ENCODE results near the gene IGFLR1.
"Not testable (repeated sequence)": the region's sequence is repeated elsewhere in the genome, so short reads cannot be mapped to it uniquely, and the experiment has no call there.

The IGFLR1 gene

DNA sequence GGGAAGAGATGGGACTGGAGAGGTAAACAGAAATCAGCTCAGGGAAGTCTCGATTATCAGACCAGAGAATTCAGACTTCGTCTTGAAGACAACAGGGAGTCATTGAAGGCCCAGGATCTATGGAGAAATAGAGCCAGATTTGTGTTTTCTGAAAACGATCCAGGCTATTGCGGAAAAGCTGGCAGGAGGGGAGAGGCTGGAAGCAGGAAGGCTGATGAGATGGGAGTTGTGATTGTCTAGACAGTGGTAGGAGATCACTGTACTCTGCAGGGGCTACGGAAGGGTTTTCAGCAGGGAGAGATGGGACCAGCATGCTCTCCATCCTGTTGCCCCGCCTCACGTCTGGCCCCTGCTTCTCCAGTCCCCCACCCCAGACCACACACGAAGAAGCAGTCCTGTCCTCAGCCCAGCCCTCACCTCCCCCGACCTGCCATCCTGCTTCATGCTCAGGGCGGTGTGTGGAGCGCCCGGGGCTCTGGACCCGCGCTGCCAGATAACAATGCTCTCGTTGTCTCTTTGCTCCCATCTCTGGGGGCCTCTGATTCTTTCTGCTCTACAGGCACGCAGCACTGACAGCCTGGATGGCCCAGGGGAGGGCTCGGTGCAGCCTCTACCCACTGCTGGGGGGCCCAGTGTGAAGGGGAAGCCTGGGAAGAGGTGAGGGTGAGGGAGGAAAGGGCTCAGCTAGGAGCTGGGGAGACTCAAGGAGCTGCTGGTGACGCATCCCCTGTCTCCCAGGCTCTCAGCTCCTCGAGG is 35.0 kb upstream of the IGFLR1 start:
- no peak for DNase-seq (ENCODE audit: low spot score)

DNA sequence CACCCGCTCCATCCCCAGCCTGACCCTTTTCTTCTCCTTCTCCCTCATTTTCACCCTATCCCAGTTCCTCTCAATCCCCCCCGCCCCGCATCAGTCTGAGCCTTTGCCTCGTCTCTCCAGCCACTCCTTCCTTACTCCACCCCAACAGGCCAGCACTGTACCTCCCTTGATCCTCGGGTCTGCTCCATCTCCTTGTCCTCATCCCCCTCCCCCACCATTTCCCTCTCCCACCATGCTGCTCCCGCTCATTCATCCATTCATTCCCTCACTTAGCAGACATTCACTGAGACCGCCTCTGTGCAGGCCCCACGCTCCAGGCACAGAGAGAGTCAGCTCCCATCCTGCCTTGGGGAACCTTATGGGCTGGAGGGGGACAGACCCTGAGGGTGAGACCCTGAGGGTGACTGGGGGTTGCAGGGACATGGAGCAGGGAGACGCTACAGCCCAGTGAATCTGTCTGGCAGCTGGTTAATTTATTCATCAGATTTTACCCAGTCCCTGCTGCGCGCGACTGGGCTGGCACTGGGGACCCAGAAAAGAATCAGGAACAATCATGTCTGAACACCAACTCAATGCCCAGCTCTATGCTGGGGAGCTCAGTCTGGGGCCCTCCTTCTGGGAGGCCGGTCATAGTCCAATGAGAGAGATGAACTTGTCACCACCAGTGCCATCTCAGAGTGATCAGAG is 34.0 kb upstream of the IGFLR1 start:
- no peak for DNase-seq (ENCODE audit: low spot score)

GRCh38 chr19:35775298-35776101 is 33.2 kb upstream of the IGFLR1 start, which contains the start of gene ARHGAP33:
ARHGAP33 (plus strand) TSS chr19:35775564; CDS start chr19:35775659, 95 bp downstream.
- DNase-seq (ENCODE audit: low spot score), result peak; percentile 99

- DNase-seq (ENCODE audit: low spot score), result no peak
Observed at GRCh38 chr19:35775046-35775297, 32.7 kb upstream of the IGFLR1 start.

DNA sequence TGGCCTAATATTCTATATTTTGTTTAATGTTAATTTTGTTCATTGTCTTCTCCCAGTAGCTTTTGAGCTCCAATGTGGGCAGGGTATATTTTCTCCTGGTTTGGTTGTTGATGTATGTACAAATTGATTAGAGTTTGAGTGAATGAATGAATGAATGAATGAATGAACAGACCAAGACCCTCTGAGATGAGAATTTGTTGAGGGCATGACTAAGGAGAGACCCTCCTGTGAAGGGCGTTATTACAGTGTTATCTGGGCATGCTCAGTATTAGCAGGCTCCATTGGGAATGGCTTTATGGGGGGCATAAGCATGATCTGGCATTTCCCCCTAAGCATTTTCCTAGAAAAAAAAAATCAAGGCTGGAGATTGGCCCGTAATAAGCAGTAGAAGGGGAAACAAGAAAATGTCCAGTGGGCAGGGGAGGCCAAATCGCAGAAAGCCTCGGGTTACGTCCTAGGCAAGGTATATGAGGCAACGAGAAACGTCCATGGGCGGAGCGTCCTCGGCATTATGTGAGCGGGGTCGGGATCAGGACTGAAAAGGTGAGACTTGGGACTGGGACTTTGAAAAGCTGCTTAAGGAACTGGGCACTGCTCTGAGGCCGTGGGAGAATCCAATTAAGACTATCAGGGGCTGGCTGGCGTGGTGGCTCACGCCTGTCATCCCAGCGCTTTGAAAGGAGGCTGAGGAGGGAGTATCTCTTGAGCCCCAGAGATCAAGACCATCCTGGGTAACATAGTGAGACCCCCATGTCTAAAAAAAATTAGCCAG is 32.2 kb upstream of the IGFLR1 start:
- no peak for DNase-seq (ENCODE audit: low spot score)

GRCh38 chr19:35773020-35773806 is 31.0 kb upstream of the IGFLR1 start:
- no peak for DNase-seq (ENCODE audit: low spot score)

- not testable (repeated sequence) for DNase-seq (ENCODE audit: low spot score)
Observed at GRCh38 chr19:35772362-35772761, 30.1 kb upstream of the IGFLR1 start.

DNA sequence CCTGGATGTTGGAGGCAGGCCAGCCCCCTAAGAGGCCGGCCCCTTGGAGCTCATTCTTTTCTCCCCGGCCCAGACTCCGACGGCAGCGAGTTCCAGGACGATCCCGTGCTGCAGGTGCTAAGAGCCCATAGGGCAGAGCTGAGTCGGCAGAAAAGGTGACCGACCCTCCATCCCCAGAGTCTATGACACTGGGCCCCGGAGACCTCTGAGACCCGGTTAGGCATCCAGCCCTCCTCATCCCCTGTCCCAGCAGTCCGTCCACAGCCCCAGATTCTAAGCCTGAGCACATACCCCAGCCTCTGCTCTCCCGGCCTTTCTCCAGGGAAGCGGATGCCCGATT is 25.8 kb upstream of the IGFLR1 start:
- no peak for DNase-seq (ENCODE audit: low spot score)

DNA sequence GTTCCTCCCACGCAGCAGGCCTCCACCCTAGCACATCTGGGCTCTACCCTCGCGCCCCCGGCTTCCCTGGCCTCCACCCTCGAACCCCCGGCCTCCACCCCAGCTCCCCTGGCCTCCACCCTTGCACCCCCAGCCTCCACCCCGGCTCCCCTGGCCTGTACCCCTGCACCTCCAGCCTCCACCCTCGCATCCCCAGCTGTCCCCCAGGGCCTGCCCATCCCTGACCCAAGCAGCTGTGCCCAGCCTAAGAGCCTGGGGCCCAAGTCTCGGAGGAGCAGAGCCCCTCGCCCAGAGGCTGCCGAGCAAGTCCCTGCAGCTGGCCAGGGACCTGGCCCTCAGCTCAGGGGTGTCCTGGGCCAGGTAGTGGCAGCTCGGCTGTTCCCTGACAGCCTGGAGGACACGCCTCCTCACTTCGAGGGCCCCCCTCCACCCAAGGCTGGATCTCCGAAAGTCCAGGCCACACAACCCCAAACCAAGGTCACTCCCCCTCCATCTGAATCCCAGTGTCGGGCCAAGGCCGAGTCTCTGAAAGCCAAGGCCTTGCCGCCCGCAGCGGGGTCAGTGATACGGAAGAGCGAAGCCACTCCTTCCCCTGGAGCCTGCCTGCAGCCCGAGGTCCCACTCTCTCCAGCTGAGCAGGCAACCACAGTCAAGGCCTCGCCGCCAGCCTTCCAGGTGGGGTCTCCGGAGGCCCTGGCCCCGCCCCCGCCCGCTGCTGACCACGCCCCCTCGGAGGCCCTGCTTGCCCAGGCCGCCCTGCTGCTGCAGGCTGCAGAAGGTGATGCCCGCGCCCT is 25.2 kb upstream of the IGFLR1 start:
- DNase-seq (ENCODE audit: low spot score), result no peak

- DNase-seq (ENCODE audit: low spot score), result no peak
Observed at GRCh38 chr19:35766571-35767104, 24.4 kb upstream of the IGFLR1 start.

DNA sequence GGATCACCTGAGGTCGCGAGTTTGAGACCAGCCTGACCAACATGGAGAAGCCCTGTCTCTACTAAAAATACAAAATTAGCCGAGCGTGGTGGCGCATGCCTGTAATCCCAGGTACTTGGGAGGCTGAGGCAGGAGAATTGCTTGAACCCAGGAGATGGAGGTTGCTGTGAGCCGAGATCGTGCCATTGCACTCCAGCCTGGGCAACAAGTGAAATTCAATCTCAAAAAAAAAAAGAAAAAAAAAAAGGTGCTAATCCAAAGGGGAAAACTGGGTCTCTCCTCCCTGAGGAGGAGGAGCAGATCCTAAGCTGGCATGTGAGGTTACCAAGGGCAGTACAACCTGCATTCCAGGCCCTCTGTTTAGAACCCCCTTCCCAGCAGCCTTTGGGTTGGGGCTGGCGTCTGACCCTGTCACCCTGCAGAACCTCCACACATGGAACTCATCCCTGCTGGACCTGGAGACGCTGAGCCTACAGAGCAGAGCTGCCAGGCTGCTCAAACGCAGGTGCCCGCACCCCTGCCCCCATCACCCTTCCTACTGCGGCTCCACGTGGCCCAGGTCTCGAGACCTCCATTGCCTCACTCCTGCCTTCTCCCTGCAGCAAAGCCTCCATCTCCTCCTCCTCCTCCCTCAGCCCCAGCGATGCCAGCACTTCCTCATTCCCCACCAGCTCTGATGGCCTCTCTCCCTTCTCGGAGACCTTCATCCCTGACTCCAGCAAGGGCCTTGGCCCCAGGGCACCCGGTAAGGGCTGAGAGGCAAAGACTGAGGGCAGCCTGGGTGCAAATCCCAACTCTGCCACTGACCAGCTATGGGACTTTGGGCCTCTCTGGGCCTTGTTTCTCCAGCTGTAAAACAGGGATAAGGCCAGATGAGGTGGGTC is 22.4 kb upstream of the IGFLR1 start:
- no peak for DNase-seq (ENCODE audit: low spot score)

DNA sequence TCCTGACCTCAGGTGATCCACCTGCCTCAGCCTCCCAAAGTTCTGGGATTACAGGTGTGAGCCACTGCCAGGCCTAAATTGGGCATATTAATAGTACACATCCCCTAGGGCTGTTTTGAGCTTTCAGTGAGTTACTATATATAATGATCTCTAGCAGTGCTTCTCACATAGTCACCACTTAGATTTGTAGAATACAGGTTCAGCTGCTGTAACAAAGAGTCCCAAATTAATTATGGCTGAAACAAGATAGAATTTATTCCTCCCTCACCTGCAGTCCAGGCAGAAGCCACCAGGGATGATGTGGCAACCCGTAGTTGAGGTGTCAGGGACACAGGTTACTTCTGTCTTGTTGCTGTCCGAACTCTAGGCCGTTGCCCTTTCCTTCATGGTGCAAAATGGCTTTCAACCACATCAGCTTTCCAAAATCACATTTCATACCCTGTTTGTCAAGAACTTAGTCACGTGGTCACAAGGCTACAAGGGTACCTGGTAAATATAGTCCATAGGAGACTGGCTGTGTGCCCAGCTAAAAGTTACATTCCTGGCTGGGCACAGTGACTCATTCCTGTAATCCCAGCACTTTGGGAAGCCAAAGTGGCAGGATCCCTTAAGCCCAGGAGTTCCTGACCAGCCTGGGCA is 18.6 kb upstream of the IGFLR1 start:
- DNase-seq (ENCODE audit: low spot score), result no peak

GRCh38 chr19:35759697-35760096 is 17.4 kb upstream of the IGFLR1 start:
- no peak for DNase-seq (ENCODE audit: low spot score)

GRCh38 chr19:35757749-35758608 is 15.7 kb upstream of the IGFLR1 start, which contains the start of gene PROSER3:
PROSER3 (plus strand) TSS chr19:35758176; CDS start chr19:35758216, 40 bp downstream.
- DNase-seq (ENCODE audit: low spot score), result peak; percentile 100

DNA sequence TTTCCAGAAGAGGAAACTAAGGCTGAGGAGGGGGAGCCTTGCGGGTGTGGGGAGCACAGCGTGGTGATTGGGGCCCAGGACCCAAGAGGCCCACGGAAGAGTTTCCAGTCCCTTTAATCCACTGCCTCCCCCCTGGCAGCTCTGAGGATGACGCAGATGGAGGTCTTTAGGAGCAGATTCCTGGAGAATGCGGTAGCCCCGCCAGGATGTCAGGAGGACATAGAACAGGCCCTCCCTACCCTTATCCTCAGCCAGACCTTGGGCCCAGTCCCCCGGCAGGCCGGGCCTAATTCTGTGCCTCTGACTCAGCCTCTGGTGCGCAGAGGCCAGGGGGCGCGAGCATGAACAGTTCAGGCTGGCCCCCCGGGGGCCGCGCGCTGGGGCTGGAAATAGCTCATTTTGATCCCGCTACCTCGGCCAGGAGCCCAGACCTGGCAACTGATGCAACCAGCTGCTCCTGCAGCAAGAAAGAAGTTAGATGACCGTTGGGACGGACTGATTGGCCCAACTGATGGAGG is 15.0 kb upstream of the IGFLR1 start:
- DNase-seq (ENCODE audit: low spot score), result no peak

DNA sequence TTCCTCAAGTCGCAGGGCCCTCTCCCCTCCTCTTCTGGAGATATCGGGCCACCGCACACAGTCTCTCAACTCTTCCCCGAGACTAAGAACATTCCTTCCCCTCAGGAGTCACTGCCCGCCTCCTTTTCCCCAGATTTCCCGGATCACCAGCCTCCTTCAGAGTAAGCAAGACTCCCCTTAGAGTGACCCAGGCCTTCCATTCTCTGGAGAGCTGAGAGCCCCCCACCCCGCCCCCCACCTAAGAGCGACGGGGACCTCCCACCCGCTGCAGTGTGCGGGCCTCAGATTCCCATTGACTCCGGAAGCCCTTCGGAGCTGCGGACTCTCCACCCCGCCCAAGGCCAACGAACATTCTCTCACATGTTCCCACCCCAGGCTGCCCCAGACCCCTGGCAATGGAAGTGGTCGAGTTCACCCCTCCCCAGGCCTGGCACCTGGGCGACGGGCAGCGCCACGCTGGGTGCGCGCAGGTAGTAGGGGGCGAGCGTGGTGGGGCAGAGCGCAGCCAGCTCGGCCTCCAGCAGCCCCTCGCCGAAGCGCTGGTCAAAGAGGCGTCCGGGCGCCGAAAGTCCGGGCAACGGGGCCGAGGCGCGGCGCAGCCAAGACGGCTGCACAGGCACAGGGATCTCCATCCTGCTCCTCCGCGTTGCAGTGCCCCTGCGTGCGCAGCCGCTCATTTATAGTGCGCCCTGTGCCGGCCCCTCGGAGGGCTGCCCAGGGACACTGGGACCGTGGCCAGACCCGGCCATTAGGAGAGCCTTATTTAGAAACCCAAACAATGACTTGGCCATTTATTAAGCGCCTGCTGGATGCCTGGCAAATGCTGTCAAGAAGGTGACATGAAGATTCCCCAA is 14.4 kb upstream of the IGFLR1 start, which contains the start of gene HSPB6:
Gene HSPB6 (minus strand): TSS at position 653 of the 854 bp plus-strand sequence. CDS start 21 bp downstream, at position 632.
- no peak for DNase-seq (ENCODE audit: low spot score)
